Measurements from ENCODE around the gene DOCK9. TPM values are rescaled to one million over a fixed set of nuclear protein-coding genes. Genes with fewer than 3 reads are reported as not detected.

Gene DOCK9
- total and polyA plus RNA-seq, 9 of the 15 experiments (the other 6 are each of a cell fraction or from before 2014, with no cell fraction given) = 3.5 to 25.3 (median 16.7) TPM

GRCh38 chr13:98843482-98843877 lies 134.4 kb downstream of the DOCK9 start (continued):
- TF ChIP-seq E2F4 (CRISPR knock-in tag; IDR thresholded peaks at IDR 0.05; ENCODE audit: low read depth) (no peak), RHOXF2B (CRISPR knock-in tag; conservative IDR thresholded peaks at IDR 0.05) (no peak)

GRCh38 chr13:98842858-98843481 lies 134.9 kb downstream of the DOCK9 start:
- ChIA-PET CTCF (ENCODE audit: low intra/inter-chr PET ratio) (interaction anchor here (0.7 kb wide), 1 partner anchor 809 kb away, joined by 4 read pairs; no protein-coding TSS in a partner anchor), POLR2A (interaction anchor here (0.8 kb wide), 1 partner anchor 231 kb away, joined by 5 read pairs; no protein-coding TSS in a partner anchor)
- 5% methylated on average over 4 of the region's 5 CpGs for WGBS (ENCODE audit: insufficient coverage, low coverage, missing lambda C conversion rate)
- Histone ChIP-seq H3K4me2 (ENCODE audit: insufficient read depth, low read length) (no peak overlapping the region), H3K79me2 (ENCODE audit: control insufficient read depth, insufficient read depth, low read length) (no peaks in the 10 kb centered on the region), H3K36me3 (ENCODE audit: control insufficient read depth, insufficient read depth, low read length) (peaks cover 24% of the 10 kb centered on the region; the same call in 2 of the 3 replicates), H3K27ac (ENCODE audit: extremely low read depth, low read depth, low read length) (no peak overlapping the region), H3K4me3 (no peak overlapping the region), H3K27me3 (ENCODE audit: control insufficient read depth in 2 of 2, insufficient read depth in 2 of 2, low read length in 2 of 2) (no peaks in the 10 kb centered on the region), H2AFZ (ENCODE audit: low read depth, low read length) (no peak overlapping the region), H3K9me3 (replicated peaks; ENCODE audit: control insufficient read depth, insufficient read depth, low read depth, low read length) (no peaks in the 10 kb centered on the region), H3K9me1 (ENCODE audit: control insufficient read depth, insufficient read depth, low read length) (no peaks in the 10 kb centered on the region), H3K4me1 (replicated peaks in 1 of 2; ENCODE audit: control insufficient read depth in 2 of 2, insufficient read depth in 2 of 2, low read length in 2 of 2) (peaks cover 0 to 4% of the 10 kb centered on the region in 2 experiments; a peak in 1 of 5 replicates), H4K20me1 (replicated peaks; ENCODE audit: control insufficient read depth, insufficient read depth, low read length) (no peaks in the 10 kb centered on the region), H3K9ac (ENCODE audit: insufficient read depth in 1 of 2, low read depth in 2 of 2, low read length in 2 of 2) (no peak overlapping the region)
- DNase-seq (ENCODE audit: extremely low read depth in 1 of 4, low spot score in 3 of 4) = peak; percentile 48 to 71 (median 56)
- peak; percentile 90 for ATAC-seq
- FAIRE-seq = peak; percentile 93
- no TSS peak for BruUV-seq (replicated peaks)
- intact Hi-C loops (cut with micrococcal nuclease) = loop anchor here (5.0 to 10.0 kb wide), 3 partner anchors 171 to 422 kb away; no protein-coding TSS in a partner anchor
- in situ Hi-C loops (cut with MboI) = no loop called here
- TF ChIP-seq JUND (IDR thresholded peaks at IDR 0.05; ENCODE audit: borderline replicate concordance, low read depth, low read length) = 0 out of 2 replicates have a peak, but pooled peaks have one; percentile 14
- no peak for TF ChIP-seq JUND (tag; IDR thresholded peaks at IDR 0.05; ENCODE audit: borderline replicate concordance, low read depth, low read length)
- peak; percentile 67 to 82 (median 77) for TF ChIP-seq CTCF (IDR thresholded peaks at IDR 0.05 in 2 of 3, conservative IDR thresholded peaks at IDR 0.05 in 1 of 3; ENCODE audit: insufficient read depth in 2 of 3, low read depth in 1 of 3, low read length in 3 of 3)
- TF ChIP-seq ATF6 (CRISPR knock-in tag; IDR thresholded peaks at IDR 0.05) = no peak
- TF ChIP-seq YY1 (IDR thresholded peaks at IDR 0.05; ENCODE audit: borderline replicate concordance in 1 of 3, control insufficient read depth in 1 of 3, extremely low read depth in 1 of 3, insufficient read depth in 3 of 3, insufficient read length in 1 of 3, insufficient replicate concordance in 2 of 3, low read depth in 1 of 3, low read length in 2 of 3) = no peak
- no peak for TF ChIP-seq NFATC3 (IDR thresholded peaks at IDR 0.05)
- peak; percentile 30; the same call in 1 of the 2 replicates for TF ChIP-seq STAG1 (CRISPR knock-in tag; IDR thresholded peaks at IDR 0.05; ENCODE audit: borderline replicate concordance)
- TF ChIP-seq MTA1 (IDR thresholded peaks at IDR 0.05; ENCODE audit: borderline replicate concordance) = no peak
- TF ChIP-seq PML (IDR thresholded peaks at IDR 0.05; ENCODE audit: low read length) = no peak
- TF ChIP-seq MECOM (CRISPR knock-in tag; IDR thresholded peaks at IDR 0.05) = no peak
- TF ChIP-seq TAF1 (IDR thresholded peaks at IDR 0.05; ENCODE audit: control insufficient read depth, extremely low read depth, insufficient read depth, low read length, severe bottlenecking) = no peak
- TF ChIP-seq ZNF184 (CRISPR knock-in tag; IDR thresholded peaks at IDR 0.05) = no peak

All from K562 (cell line).